ENCODE measurements around the gene TNFRSF14.

Gene TNFRSF14

GRCh38 chr1:2604156-2604843 lies 48.1 kb downstream of the TNFRSF14 start:
- DNase-seq, result no peak

GRCh38 chr1:2604844-2605508 lies 48.8 kb downstream of the TNFRSF14 start:
- DNase-seq, result no peak

GRCh38 chr1:2605509-2606395 lies 49.6 kb downstream of the TNFRSF14 start:
- no peak for DNase-seq

- DNase-seq, result no peak
Measured at GRCh38 chr1:2606396-2606880, 50.3 kb downstream of the TNFRSF14 start.

- no peak for DNase-seq
Measured at GRCh38 chr1:2606881-2607621, 50.9 kb downstream of the TNFRSF14 start.

- no peak for DNase-seq
Measured at GRCh38 chr1:2607641-2608091, 51.5 kb downstream of the TNFRSF14 start.

GRCh38 chr1:2609319-2610035 lies 53.3 kb downstream of the TNFRSF14 start:
- no peak for DNase-seq

- no peak for DNase-seq
Measured at GRCh38 chr1:2610036-2610959, 54.1 kb downstream of the TNFRSF14 start.

- no peak for DNase-seq
Measured at GRCh38 chr1:2611031-2611501, 54.9 kb downstream of the TNFRSF14 start.

GRCh38 chr1:2611621-2612437 lies 55.7 kb downstream of the TNFRSF14 start:
- DNase-seq, result no peak

GRCh38 chr1:2612591-2613365 lies 56.6 kb downstream of the TNFRSF14 start:
- no peak for DNase-seq

Data from T-helper 9 cell (primary cell).